Epithelial cell of proximal tubule (primary cell): ENCODE data around the gene NRXN3. TPM values are rescaled to one million over a fixed set of nuclear protein-coding genes. Genes with fewer than 3 reads are reported as not detected.

Source experiments
- DNase-seq: peaks from one replicate; pipeline ENCODE4 v3.0.0-alpha.2; 2011; ENCODE audit warnings: low read depth
- H3K4me3 ChIP-seq: 2 replicates; pipeline ENCODE4 v1.5.1; 2011; ENCODE audit warnings: low read depth, mild to moderate bottlenecking, low read length
- total RNA-seq: library from RNA; depleted of rRNA; stranded (reverse); fragments of >200 nt; gene quantifications from 2 replicates; pipeline ENCODE4 v1.2.3, GENCODE V29; 2015
- TF ChIP-seq, protein P1 (sequence below): conservative IDR thresholded peaks from 2 replicates; pipeline ENCODE4 v1.5.1; 2012; ENCODE audit warnings: low read depth, mild to moderate bottlenecking, low read length

Gene NRXN3
- total RNA-seq, 1 donor from 2014 or later = 1.2 TPM

DNA sequence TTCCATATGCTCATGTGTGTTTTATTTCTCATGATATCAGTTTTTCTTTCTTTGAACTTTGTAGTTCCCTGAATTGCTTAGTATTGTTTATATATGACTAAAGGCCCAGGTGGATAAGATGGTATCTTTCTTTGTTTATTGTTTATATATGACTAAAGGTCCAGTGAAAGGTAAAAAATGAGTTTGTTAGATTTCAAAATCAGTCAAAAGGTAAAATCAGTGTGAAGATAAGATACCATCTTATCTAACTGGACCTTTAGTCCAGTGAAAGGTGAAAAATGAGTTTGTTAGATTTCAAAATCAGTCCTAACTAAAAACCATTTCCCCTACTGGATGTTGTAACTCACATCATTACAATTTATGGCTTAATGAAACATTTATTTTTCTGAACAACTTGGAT lies 1150.9 kb downstream of the NRXN3 start:
- DNase-seq = no peak
- H3K4me3 ChIP-seq = no peak overlapping the region
- TF ChIP-seq, protein P1, sequence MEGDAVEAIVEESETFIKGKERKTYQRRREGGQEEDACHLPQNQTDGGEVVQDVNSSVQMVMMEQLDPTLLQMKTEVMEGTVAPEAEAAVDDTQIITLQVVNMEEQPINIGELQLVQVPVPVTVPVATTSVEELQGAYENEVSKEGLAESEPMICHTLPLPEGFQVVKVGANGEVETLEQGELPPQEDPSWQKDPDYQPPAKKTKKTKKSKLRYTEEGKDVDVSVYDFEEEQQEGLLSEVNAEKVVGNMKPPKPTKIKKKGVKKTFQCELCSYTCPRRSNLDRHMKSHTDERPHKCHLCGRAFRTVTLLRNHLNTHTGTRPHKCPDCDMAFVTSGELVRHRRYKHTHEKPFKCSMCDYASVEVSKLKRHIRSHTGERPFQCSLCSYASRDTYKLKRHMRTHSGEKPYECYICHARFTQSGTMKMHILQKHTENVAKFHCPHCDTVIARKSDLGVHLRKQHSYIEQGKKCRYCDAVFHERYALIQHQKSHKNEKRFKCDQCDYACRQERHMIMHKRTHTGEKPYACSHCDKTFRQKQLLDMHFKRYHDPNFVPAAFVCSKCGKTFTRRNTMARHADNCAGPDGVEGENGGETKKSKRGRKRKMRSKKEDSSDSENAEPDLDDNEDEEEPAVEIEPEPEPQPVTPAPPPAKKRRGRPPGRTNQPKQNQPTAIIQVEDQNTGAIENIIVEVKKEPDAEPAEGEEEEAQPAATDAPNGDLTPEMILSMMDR = no peak

DNA sequence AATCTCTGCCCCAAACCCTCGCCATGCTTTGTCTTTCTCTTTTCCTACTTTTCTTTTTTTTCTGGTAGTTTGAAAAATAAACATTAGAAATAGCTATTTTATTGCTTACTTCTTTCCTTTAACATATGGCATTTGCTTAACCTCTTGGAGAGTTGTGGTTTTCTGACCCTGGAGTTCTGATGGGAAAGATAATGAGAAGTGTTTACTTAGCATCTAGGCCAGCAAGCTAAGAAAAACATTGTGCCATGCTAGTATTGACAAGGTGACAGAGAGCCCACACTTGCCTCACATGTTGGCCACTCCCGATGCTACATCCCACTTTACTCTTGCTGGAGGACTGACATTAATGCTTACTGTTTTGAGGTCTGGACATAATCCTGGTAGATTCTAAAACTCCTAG lies 1154.9 kb downstream of the NRXN3 start:
- no peak overlapping the region for H3K4me3 ChIP-seq
- DNase-seq = no peak
- TF ChIP-seq, protein P1 = no peak

DNA sequence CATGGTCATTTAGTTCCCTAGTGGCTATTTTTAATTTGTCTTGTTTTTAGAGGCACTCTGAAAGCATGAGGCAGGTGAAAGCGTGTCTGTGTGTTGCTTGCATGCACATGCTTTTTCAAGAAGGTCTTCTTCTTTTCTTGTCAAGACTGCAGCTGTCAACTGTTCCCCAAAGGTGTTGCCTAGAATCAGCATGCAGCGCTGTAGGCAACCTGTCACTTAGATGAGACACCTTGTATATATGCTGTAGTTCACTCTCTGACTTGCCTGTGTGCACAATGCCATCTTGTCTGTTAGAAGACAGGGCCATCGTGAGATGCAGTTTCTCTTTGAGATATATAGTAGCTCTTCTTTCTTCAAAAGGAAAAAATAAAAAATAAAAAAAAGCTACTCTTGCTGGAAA lies 1155.4 kb downstream of the NRXN3 start:
- H3K4me3 ChIP-seq = no peak overlapping the region
- DNase-seq = no peak
- TF ChIP-seq, protein P1 = no peak

DNA sequence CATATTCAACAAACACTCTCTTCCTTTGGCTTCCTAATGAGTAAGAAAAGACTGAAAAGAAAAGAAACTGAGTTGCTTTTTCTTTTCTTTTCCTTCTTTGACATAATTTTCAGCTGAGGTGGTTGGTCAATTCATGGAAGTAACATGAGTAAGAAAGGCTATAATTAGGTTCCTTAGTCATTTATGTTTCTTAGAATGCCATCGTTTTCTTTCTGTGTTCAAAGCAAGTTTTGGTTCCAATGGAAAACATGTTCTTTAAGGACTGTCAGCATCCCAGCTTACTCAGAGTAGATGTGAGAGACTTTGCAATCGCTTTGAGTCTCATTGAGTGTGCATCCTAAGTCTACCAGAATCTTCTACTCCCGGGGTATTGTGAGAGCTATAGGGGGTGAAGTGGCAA lies 1158.7 kb downstream of the NRXN3 start:
- no peak for DNase-seq
- no peak overlapping the region for H3K4me3 ChIP-seq
- TF ChIP-seq, protein P1 = no peak

DNA sequence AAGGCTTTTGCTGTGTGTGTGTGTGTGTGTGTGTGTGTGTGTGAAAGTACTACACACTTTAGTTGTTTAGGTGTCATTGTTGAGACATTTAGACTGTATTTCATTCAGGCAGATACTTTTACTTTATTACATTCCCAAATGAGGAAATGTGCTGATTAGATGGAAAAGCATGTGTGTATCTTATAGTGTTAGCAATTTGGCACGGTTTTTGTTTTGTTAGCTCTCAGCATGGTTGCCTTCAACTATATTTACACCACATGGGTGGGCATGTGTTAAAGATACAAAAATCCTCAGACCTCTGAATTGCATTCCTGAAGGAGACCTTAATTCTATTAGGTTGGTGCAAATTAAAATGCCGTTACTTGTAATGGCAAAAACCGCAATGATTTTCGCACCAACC lies 1161.7 kb downstream of the NRXN3 start:
- no peak for DNase-seq
- no peak overlapping the region for H3K4me3 ChIP-seq
- TF ChIP-seq, protein P1 = no peak

DNA sequence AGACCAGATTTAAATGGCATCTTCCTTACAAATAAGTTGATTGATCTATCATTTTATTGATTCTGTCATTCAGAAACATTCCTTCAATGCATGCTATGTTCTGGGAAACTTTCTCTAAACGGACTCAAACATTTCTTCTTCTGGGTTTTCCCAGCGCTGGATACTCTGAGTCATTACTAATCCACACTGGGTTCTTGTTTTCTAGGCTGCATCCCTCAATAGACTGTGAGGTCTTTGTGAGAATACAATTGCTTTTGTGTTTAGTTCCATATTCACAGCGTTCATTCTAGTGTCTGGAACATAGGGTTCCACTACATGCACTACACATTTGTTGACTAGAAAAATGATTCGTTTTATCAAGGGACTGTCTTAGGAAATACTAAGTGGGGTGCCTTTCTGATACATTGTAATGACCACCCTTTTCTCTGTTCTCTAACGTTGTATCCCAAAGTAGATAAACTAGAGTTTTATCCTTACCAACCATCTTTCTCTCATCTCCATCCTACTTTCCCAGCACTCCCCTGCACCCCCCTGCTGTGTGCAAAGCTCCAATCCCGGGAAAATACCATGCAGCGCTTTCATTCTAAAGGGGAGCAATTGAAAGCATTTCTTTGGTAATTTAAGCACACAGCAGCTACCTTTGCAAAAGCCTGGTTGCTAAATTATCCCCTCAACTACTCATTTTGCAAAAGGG lies 1162.5 kb downstream of the NRXN3 start:
- TF ChIP-seq, protein P1 = no peak
- H3K4me3 ChIP-seq = no peak overlapping the region
- no peak for DNase-seq

DNA sequence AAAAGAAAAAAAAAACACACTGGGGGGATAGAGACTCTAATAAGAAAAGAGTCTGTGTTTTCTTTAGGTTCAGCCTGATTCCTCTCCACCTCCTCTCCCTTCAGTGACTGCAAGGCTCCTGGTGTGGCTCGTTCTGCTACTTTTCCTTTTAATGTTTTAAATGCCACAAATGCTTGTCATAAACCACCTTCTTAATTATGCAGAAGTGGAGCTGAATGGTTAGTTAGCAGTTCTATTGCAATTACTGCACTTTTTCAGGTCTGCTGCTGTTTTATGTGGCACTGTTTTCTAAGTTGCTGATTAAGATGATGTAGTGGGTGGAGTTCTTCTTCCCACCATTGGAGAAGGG lies 1163.0 kb downstream of the NRXN3 start:
- no peak for DNase-seq
- TF ChIP-seq, protein P1 = no peak
- no peak overlapping the region for H3K4me3 ChIP-seq
